ENCODE data around the gene SLC25A46. TPM values are rescaled to one million over a fixed set of nuclear protein-coding genes. Genes with fewer than 3 reads are reported as not detected.

Gene SLC25A46
- total RNA-seq = 42.7 and 73.4 TPM in 2 replicates

GRCh38 chr5:110738812-110739651 is at the start of gene SLC25A46:
TSS of gene SLC25A46 (plus strand) at chr5:110739007. CDS start at chr5:110739120, 113 bp downstream.

GRCh38 chr5:110726249-110727024 is 12.4 kb upstream of the SLC25A46 start, which contains the start of gene TMEM232:
TSS of gene TMEM232 (minus strand) at chr5:110726671. CDS start at chr5:110667352, 59,319 bp downstream.

Other genes with a start within 250 kb of the SLC25A46 start
- 0.34 and 2.8 TPM in 2 replicates for gene TMEM232, start 12.3 kb upstream of the SLC25A46 start, total RNA-seq